CD4-positive, alpha-beta T cell treated with Interleukin-10 for 1 hour (primary cell): ENCODE results near the gene DLX3.

Experiments used
- DNase-seq: peaks from one replicate; pipeline ENCODE4 v3.0.0-alpha.2; 2020

DLX3 gene

GRCh38 chr17:49990921-49991320, 4.1 kb downstream of the DLX3 start:
- DNase-seq: no peak

GRCh38 chr17:49990331-49990730, 4.7 kb downstream of the DLX3 start:
- DNase-seq: no peak

DNA sequence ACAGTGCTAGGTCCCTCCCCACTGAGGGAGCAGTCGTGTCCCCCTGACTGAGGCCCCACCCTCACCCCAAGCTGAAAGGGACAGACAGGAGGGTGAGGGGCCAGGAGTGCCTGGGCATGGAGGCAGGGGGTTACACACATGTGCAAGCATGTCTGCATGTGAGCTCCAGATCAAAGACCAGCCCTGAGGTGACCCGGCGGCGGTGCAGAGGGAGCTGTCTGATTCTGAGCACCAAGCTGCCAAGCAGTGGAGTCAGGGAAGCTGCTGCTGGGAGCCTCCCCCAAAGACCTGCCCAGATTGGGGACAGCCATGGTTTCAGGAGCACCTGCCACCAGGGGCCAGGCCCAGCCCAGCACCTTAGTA, 5.5 kb downstream of the DLX3 start:
- no peak for DNase-seq

- no peak for DNase-seq
Measured at GRCh38 chr17:49987681-49988441, 7.2 kb downstream of the DLX3 start.

GRCh38 chr17:49987290-49987585, 7.8 kb downstream of the DLX3 start:
- DNase-seq: no peak

GRCh38 chr17:49986396-49987289, 8.4 kb downstream of the DLX3 start:
- no peak for DNase-seq

- no peak for DNase-seq
Measured at GRCh38 chr17:49985310-49985990, 9.6 kb downstream of the DLX3 start.

DNA sequence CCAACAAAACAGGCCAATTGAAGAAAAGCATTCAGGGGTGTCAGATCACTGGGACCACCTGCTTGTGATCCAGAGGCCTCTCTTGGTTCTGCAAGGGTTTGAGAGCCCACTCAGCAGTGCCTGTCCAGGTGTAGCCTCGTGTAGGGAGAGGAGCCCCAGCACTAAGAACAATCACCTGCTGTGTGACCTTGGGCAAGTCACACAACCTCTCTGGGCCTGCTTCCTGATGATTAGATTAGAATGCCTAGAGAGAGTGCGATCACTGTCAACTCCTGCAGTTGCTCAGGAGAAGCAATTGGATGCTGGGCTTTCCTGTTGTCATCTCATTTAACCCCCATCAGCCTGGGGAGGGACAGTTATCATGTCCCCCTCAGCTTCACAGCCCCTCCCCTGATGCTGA, 10.2 kb downstream of the DLX3 start:
- DNase-seq: no peak

GRCh38 chr17:49984283-49984682, 10.7 kb downstream of the DLX3 start:
- no peak for DNase-seq

DNA sequence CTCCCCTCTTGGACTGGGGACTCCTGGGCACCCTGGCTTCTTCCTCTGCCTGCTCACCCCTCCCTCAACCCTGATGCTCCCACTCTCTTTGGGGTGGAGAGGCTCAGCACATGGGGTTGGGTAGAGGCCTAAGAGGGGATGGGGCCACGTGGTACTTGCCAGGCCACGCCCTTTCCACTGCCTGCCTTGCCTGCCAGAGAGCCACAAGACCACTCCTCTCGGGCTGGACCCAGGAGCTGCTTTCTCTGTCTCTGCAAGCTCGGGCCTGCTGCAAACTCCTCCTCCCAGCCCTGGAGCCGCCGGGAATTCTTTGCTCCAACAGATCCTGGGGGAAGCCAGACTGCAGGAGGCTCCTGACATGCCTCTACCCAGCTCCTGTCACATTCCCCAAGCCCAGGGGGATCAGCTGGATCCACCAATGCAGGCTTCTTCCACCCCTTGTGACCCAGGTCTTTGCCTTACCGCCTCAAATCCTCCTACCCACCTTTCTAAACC, 14.3 kb downstream of the DLX3 start:
- no peak for DNase-seq

DNA sequence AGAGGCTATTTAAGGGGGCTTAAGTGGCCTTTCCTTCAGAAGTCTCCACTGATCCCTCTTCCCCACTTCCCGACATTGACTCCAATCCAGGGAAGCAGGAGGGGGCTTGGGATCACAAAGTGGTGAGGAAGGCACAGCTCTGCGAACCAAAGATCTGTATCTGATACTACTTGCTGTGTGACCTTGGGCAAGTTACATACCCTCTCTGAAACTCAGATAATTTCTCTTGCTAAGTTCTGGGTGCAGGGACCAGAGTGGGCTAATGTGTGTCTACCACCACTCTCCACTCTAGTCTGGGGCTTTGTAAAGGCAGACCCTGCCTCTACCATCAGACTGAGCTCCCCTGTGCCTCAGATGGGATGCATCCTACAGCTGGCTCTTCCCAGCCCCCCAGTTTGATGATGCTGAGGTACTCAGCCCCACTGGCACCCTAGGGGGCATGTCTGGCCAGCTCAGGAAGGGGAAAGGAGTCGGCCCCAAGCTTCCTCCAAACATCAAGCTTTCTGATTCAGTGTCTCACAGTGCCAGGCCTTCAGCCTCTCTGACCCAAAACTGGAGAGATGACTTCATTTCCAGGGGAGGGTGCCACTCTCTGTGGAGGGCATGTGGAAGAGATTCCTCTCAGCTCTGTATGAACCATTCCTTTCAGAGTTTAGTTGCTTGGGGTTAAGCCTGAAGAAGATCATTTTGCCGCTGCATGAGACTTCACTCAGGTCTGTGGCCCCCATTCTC, 15.1 kb downstream of the DLX3 start:
- no peak for DNase-seq

- DNase-seq: no peak
Measured at GRCh38 chr17:49978501-49978900, 16.5 kb downstream of the DLX3 start.

GRCh38 chr17:49977463-49978389, 17.3 kb downstream of the DLX3 start:
- DNase-seq: no peak

- DNase-seq: no peak
Measured at GRCh38 chr17:49976828-49977202, 18.2 kb downstream of the DLX3 start.

DNA sequence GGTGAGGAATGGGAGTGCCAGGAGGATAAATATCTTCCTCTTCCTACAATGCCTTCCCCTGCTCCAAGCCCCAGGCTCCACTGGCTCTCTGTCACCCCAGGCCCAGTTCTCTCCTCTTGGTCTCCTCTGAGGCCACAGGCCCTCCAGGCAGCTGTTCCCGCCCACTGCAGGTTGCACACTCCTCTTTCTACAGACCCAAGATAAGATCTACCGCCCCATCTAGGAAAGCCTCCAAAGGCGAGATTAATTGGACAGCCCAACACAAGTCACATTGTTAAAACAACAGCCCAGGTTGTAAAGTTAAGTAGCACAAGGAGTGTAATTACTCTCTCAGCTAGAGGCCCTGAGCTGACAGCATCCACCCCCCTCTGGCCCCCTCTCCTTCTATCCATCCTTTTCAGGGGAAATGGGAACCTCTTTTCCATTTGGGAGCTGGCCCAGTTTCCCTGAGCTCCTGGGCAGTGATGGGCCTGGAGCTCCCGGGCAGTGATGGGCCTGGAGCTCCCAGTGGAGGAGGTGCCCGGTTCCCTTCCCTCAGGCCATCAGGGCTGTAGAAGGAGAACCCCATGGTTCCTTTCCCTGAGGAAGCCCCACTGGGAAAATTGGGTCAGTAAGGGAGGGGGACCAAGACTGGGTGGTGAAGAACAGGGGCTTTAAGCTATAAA, 18.7 kb downstream of the DLX3 start:
- DNase-seq: no peak

- DNase-seq: no peak
Measured at GRCh38 chr17:49975531-49975930, 19.5 kb downstream of the DLX3 start.

- DNase-seq: no peak
Measured at GRCh38 chr17:49973271-49973615, 21.8 kb downstream of the DLX3 start.

DNA sequence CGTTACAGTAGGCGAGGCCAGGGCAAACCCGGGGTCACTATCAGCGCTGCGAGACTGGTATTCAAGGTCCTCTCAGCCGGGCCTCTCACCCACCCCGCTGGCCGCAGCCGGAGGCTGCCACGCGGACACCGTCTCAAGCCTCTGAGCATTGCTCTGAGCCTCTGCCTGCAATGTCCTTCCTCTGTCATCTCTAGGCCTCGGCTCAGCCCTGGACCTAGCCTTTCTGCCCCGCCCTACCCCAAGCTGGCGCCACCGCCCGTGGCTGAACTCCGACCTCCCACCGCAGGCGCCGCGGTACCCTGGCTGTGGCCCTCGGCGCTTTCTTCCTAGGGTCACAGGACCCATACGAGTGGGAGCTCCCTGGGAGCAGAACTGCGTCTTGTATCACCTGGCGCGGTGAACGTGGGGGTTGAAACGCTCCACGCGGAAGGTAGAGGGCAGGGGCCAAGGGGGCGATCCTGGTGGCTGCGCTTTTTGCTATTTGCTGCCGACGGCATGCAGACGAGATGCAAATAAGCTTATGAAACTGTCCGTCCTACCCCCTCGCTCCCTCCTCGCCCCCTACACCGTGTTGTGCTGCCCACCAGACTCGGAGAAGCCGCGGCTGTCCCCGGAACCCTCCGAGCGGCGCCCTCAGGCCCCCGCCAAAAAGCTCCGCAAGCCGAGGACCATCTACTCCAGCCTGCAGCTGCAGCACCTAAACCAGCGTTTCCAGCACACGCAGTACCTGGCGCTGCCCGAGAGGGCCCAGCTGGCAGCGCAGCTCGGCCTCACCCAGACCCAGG, 22.3 kb downstream of the DLX3 start:
- DNase-seq: no peak

GRCh38 chr17:49971848-49972485, 23.1 kb downstream of the DLX3 start:
- no peak for DNase-seq

- no peak for DNase-seq
Measured at GRCh38 chr17:49971199-49971847, 23.7 kb downstream of the DLX3 start.
